Thyroid gland (tissue), 4 donors: ENCODE measurements around the gene TMEM120B.

Source experiments
- CTCF ChIP-seq, 6 experiments: fragments of 200-600 bp in 3 of 6; fragments of 450-650 bp in 3 of 6; sonication (generic) in 3 of 6; IDR thresholded peaks; one replicate each; pipeline ENCODE4 v1.5.1; 2016 to 2019; ENCODE audit warnings: antibody characterized with exemption in 6 of 6, mild to moderate bottlenecking in 2 of 6, inconsistent platforms in 1 of 6, moderate library complexity in 1 of 6
- POLR2A ChIP-seq, 2 donors: fragments of 450-650 bp; IDR thresholded peaks; one replicate each; pipeline ENCODE4 v1.6.1; 2017; ENCODE audit warnings: antibody characterized with exemption in 2 of 2, mild to moderate bottlenecking in 2 of 2, moderate library complexity in 1 of 2

- no peak for TF ChIP-seq POLR2A (IDR thresholded peaks at IDR 0.05)
- no peak for TF ChIP-seq CTCF (IDR thresholded peaks at IDR 0.05)
Measured at GRCh38 chr12:121731473-121731872, 18.9 kb downstream of the TMEM120B start.
